HG02970 (cell line): ENCODE results near the gene PAOX.

Experiments used
- ATAC-seq: cut with Tn5 transposase; IDR thresholded peaks from one replicate; pipeline ENCODE4 v1.9.1; 2021; ENCODE audit warnings: mild to moderate bottlenecking, moderate library complexity, moderate number of reproducible peaks; ENCODE audit not compliant: unreplicated experiment, low FRiP score

PAOX gene

GRCh38 chr10:133379152-133379800 is at the start of gene PAOX:
TSS of gene PAOX (plus strand) at chr10:133379262. CDS start at chr10:133379317, 55 bp downstream.
- peak; percentile 50 for ATAC-seq

- no peak for ATAC-seq
These were observed 49.4 kb upstream of the PAOX start for GRCh38 chr10:133329491-133330202.

DNA sequence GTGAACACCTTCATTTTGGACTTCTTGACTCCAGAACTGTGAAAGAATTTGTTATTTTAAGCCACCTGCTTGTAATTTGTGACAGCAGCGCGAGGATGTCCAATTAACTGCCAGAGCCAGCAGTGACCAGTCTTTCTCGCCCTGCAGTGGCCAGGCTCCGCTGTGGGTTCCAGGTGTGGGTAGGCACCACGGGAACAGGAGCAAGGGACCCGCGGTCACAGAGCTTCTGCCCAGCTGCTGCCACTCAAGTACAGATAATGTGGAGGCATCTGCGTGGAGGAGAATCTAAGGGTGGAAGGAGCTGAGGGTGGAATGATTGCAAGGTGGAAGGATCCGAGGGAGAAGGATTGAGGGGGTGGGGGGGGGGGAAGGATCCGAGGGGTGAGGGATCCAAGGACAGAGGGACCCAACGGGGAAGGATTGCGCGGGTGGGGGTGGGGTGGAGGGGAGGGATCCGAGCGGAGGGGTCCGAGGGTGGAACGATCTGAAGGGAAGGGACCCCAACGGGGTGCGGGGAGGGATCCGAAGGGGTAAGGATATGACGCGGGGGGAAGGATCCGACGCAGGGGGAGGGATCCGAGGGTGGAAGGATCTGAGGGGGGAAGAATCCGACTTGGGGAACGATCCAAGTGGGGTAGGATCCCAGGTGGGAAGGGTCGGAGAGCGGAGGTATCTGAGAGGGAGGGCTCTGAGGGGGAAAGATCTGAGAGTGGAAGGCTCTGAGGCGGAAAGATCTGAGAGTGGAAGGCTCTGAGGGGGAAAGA is 45.9 kb upstream of the PAOX start:
- no peak for ATAC-seq

GRCh38 chr10:133334503-133335245 is 44.4 kb upstream of the PAOX start:
- ATAC-seq: no peak

- ATAC-seq: no peak
These were observed 43.6 kb upstream of the PAOX start for GRCh38 chr10:133335246-133336117.

- ATAC-seq: no peak
These were observed 42.9 kb upstream of the PAOX start for GRCh38 chr10:133336118-133336576.

DNA sequence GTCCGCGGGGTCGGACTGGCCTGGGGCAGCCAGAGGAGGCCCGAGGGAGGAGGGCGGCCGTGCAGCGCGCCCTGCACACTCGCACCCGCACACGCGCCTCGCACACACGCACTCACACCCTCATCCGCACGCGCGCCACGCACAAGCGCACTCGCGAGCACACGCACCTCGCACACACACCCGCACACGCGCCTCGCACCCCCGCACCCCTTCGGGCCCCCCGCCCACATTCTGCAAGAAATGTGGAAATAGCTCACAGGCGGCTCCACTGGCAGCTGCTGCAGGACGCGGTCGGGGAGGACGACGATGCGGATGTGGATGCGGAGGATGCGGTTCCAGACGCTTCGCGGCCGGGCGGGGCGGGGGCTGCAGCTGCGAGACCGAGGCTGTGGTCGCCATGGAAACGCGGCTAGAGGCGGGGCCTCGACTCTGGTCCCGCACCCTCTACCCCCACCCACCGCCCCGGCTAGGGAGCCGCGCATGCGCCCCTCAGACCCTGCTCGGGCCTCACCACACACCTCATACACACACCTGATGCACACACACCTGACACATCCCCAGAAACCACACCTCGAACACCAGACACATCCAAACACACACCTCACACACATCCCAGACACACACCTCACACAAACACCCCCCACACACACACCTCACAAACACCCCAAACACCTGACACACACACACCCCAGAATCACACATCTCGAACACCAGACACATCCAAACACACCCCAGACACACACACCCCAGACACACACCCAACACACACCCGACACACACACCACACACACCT is 42.3 kb upstream of the PAOX start, which contains the start of gene CALY:
TSS of gene CALY (minus strand) at position 320 of the 793 bp plus-strand sequence. CDS start 7,907 bp downstream, outside the sequence.
- ATAC-seq: no peak

DNA sequence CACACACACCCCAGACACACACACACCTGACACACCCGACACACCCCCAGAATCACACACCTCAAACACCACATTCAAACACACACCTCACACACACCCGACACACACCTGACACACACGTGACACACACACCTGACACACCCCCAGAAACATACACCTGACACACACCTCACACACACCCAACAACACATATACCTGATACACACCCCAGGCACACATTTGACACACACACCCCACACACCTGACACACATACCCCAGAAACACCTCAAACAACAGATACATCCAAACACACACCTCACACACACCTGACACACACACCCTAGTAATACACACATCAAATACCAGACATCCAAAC is 41.7 kb upstream of the PAOX start:
- ATAC-seq: no peak

DNA sequence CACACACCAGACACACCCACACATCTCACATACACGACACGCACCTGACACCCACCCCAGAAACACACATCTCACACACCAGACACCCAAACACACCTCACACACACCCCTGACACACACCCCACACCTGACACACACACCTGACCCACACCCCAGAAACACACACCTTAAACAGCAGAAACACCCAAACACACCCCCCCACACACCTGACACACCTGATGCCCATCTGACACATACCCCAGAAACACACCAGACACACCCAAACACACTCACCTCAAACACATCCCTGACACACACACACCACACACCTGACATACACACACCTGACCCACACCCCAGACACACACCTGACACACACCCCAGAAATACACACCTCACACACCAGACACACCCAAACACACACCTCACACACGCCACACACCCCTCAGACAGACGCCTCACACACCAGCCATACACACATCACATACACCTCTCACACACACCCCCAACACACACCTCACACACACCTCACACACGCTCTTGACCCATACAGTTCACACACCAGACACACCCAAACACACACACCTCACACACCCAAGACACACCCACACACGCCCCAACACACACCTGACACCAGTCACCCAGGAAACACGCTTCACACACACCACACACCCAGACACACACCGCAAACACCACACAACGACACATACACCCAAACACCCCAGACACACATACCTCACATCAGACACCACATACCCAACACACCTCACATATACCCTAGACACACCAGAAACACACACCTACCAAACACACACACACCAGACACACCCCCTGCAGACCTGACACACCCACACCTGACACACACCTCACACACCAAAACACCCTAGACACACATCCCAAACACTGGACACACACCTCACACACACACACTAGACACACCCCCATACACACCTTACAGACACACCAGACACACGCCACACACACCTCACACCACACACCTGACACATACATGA is 40.7 kb upstream of the PAOX start:
- no peak for ATAC-seq

GRCh38 chr10:133339708-133340380 is 39.2 kb upstream of the PAOX start:
- ATAC-seq: no peak

GRCh38 chr10:133341983-133342382 is 37.1 kb upstream of the PAOX start:
- no peak for ATAC-seq

DNA sequence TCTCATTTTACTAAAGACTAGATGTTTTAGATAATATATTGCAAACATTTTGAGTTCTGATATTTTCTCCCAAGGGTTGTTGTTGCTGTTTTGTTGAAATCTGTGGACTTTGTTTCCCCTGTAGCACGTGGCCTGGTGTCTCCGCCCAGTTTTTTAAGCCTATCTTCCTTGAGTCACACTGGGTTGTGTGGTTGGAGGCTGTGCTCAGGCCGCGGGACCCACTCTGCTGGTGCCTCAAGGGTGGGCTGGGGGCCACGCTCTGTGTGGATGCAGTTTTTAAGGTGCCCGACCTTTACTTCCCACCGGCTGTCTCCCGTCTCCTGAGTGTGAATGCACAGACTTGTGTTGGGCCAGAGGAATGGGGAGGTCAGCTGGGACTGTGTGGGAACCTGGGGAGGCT is 36.1 kb upstream of the PAOX start:
- ATAC-seq: no peak

GRCh38 chr10:133343558-133343957 is 35.5 kb upstream of the PAOX start:
- ATAC-seq: no peak

DNA sequence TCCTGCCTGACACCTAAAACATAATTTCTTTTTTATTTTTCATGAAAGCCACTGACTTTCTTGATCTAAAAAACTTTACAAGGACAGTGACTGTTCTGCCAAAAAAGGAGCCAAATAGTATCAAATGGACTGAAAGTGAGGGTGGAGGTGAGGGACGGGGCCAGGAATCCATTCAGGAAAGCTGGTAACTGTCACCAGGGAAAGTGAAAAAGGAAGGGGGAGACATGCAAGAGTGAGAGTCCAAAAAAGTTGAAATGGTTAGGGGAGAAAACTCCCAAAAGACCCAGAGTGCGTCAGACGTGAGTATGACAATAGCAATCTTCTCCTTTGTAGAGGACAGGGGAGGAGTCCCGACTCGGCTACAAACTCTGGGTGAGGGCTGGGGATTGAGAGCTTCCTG is 34.8 kb upstream of the PAOX start:
- ATAC-seq: no peak

DNA sequence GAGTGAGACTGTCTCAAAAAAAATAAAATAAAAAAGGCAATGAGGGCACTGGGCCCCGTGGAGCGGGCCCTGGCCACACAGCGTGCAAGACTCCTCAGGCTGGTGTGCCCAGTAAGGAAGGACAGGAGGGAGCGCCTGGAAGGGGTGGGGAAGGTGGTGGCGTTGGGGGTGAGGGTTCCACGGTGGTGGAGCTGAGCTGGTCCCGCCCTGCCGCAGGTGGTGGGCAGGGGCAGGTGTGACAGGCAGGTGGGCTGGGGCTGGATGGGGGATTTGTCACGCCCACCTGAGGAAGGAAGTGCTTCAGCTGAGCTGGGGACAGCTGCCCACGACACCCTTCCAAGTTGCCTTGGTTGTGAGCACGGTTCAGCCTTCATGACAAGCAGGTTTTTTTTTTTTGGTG is 32.6 kb upstream of the PAOX start:
- no peak for ATAC-seq

- no peak for ATAC-seq
These were observed 31.1 kb upstream of the PAOX start for GRCh38 chr10:133347710-133348517.
